Activated naive CD4-positive, alpha-beta T cell treated with anti-CD3 and anti-CD28 coated beads, Interleukin-2, amount 50 U/mL, for 16 hours (primary cell): ENCODE data around the gene FNBP1L.
"Not testable (repeated sequence)": the region's sequence is repeated elsewhere in the genome, so short reads cannot be mapped to it uniquely, and the experiment has no call there.

Source experiments
- DNase-seq: peaks from one replicate; pipeline ENCODE4 v3.0.0-alpha.2; 2020

The FNBP1L gene

DNA sequence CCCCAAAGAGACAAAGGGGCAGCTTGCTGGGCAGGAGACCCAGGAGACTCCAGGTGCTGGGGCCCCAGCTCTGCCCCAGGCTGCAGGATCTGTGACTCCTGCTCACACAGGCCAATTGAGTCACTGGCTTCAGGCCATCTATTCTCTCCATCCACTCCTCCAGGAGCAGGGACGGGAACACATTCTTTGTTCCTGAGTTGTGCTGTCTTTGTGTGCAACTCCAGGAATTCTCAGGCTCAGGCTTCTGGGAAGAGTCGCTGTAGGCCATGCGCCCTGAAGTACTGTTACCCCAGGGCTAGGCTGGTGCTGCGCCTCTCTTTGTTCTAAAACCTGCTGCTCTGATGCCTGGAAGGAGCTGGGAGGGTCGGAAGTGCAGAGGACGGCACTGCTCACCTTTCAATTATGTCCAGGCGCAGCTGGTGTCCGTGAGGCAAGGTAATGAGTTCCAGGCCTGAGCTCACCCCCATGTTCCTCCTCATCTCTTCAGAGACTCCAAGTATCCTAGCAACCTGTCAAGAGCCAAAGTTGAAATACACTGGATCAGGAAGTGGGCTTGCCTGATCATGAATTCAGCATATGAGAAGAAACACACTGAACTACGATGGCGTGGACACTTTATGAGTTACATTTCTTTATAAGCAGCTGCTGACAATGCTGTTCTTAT, 127.8 kb downstream of the FNBP1L start:
- DNase-seq = no peak

DNA sequence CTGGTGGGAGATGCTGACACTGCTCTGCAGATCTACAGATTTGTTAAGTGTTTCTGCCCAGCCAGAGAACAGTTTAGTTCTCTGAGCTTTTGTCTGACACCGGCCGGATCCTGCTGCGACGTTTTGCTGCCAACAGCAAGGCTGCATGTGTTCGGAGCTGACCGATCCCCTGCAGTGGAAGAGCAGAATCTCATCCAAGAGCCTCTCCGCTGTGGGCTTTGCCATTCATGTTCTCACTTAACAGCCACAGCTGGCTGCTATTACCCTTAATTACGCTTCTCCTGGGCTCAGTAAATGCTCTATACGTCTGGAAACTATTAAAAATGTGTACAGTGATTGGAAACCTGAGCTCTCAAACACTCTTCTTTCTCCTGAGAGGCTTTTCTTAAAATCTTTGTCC, 128.4 kb downstream of the FNBP1L start:
- DNase-seq = no peak

DNA sequence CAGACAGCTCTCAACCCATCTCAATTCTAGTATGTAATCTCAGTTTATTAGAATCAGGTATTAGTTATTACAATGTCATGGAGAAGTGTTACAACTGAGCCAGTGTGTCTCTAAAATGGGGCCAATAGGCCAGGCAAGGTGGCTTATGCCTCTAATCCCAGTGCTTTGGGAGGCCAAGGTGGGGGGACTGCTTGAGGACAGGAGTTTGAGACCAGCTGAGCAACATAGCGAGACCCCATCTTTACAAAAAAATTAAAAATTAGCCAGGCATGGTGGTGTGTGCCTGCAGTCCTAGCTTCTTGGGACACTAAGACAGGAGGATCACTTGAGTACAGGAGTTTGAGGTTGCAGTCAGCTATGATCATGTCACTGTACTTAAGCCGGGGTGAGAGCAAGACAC, 128.8 kb downstream of the FNBP1L start:
- no peak for DNase-seq

DNA sequence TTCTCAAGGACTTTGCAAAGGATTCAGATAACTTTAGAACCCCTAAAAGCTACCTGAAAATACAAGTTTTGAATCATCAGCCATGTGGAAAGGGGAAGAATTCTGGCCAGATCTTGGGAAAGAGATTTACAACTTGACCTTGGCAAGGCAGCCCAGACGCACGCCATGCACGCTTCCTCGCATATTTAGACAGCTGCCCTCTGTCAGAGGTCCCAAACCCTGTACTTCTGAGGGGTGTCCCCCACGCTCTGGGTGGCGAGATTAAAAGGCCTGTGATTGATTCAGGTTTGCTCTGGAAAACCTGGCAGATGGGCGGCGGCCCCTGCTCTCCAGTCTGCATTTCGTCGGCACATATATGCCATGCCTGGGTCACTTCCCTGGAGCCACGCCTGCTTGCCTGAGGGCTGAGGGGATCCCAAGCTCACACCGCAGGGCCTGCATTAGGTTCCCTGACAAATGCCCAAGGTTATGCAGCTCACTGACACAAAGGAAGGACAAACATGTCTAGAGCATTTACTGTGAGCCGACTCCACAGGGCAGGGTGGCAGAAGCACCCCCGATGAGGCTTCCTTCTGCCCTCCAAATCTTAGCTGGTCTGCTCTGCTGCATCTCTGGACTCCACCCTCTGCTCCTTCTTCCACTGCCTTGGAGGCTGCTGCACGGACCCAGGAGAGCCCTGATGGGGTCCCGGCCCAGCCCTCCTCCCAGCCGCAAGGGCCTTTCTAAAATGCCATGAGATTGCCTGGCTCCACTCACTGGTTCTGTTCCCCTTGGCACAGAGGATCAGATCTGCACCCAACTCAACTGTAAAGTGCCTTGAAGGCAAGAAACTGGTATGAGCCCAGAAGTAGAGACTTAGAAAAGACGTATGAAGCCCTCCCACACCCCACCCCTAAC, 129.9 kb downstream of the FNBP1L start:
- DNase-seq = no peak

DNA sequence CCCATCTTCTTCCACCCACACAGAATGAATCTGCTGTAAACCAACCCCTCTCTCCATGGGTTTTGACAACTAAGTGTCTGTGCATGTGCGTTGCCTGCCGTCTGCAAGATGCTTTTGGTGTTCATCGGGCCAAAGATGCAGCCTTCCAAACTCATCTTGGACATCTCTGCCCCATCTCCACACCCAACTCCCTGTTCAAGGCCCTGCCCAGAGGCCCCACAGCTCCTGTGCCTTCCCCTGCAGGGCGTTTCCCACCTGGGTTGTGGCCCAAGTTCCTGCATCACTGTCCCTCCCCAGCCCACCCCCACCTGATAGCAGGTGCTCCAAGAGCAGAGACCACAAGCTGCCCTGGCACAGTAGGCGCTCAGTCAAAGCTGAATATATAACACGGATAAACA, 130.5 kb downstream of the FNBP1L start:
- DNase-seq = no peak

DNA sequence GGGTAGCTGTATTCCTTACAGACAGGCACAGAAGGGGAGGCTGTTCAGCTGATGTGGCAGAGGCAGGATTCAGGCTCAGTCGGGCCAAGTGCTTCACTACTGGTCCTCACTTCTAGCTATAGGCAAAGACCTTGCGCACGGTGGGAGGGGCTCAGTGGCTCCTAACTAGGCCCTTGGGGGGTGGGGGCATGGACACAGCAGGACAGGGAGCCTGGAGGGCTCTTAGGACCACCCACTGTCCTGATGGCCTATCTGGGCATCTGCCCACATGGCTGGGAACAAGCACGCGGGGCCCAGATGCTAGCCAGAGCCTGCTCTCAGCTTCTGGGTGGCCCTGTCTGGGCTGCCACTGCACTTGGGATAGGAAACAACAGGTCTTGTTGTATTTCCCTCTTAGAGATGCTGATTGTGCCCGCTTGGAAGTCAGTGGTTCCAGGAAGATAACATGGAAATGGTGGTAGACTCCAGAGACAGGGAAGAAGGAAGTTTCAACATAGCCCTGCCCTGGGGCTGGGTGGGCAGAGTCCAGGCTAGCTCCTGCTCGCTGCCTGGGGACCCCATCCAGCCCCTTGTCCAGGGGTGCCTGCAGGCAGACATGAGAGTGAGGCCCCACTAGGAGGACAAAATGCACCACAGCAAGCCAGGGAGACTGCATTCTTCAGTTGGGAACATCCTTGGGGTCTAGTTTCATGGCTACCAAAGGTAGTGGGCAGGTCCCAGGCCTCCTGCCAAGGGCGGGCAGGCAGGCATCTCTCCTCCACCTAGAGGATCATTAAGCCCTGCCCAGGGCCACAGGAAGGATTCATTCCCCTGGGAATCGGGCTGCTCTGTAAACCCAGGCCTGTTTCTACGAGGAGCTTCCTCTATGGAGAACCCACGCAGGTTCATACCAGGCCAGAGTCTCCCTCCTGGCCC, 131.2 kb downstream of the FNBP1L start:
- DNase-seq = no peak

DNA sequence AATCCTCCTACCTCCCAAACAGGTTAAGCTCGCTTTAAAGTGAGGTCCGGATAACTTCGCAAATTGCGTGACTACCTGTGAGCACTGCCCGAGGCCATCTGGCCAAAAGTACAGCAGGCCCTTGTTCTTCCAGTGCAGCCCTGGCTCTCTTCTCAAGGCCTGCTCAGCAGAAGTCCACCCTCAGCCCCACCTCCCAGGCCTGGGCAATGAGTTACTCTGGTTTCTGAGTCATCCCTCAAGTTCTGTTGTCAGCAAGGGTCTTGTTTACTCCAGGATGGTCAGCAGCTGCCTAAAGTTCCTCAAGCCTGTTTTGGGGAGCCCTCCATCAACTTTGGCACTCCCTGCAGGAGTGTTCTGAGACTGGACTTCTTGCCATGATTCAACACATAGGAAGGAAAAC, 132.0 kb downstream of the FNBP1L start:
- no peak for DNase-seq

DNA sequence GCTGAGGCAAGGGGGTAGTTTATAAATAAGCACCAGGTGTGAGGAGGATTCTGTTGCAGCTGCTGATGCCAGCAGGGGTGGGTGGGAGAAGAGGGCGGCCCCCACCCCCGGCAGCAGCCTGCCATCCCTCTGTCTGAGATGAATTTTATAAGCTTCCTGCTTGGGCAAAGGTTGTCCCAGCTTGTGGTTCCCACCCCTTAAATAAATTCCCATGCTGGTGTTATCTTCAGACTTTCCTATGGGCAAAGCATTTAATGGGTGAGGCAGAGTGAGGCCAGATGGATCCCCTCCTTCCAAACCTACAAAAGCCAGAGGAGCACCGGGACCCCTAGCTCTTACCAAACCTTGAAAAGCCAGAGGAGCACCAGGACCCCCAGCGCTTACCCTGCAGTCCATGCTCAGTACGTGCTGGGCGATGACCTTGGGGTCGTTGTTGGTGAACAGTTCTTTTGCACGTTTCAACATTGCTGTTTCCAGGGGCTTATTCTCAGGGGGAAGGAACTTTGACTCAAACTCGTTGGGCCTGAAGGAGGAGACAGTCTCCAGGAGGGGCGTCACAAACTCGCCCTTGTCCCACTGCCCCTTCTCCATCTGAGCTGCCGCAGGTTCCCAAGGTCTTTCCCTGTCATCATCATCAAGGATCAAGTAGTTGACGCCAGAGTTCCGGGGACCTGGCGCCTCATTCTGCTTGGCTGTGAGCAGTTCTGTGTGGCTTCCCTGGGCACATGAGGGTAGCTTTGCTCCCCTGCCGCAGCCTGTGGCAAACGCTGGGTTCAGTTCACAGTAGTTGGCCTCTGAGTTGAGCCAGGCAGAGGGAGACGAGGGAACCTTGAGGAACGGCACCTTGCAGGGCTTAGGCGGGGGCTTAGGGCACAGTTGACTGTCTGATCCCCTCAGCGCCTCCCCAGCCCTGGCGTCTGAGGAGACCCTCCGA, 134.3 kb downstream of the FNBP1L start:
- DNase-seq = no peak

DNA sequence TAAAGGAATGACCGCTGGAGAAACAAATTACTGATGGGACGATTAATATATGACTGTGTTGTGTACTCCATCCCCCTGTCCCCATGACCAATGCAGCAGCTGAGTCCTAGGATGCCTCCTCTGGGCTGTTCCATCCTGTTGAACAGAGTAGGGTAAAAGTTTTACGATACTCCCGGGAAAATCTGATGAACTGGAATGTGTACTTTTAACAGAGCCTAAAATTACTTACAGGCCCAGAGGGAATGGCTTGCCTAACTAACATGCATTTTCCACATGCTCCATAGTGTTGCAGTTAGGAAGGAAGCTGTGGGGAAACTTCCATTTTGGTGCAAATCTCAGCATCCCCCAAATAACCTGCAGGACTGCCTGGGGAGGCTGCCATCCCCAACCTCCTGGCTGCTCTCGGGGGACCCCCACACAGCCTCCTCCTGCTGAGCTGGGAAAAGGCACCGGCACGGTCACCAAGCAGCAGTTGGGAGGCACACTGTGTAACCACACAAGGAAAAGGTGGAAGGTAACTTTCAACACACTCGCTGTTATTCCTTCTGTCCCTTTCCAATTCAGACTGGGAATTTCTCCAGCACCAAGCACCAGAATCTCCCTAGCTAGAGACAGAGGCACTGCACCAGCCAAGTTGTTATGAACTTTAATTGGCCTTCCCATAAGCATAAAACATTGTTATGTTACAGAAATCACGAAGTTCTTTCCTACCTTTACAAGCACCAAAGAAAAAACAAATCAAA, 136.5 kb downstream of the FNBP1L start:
- no peak for DNase-seq

DNA sequence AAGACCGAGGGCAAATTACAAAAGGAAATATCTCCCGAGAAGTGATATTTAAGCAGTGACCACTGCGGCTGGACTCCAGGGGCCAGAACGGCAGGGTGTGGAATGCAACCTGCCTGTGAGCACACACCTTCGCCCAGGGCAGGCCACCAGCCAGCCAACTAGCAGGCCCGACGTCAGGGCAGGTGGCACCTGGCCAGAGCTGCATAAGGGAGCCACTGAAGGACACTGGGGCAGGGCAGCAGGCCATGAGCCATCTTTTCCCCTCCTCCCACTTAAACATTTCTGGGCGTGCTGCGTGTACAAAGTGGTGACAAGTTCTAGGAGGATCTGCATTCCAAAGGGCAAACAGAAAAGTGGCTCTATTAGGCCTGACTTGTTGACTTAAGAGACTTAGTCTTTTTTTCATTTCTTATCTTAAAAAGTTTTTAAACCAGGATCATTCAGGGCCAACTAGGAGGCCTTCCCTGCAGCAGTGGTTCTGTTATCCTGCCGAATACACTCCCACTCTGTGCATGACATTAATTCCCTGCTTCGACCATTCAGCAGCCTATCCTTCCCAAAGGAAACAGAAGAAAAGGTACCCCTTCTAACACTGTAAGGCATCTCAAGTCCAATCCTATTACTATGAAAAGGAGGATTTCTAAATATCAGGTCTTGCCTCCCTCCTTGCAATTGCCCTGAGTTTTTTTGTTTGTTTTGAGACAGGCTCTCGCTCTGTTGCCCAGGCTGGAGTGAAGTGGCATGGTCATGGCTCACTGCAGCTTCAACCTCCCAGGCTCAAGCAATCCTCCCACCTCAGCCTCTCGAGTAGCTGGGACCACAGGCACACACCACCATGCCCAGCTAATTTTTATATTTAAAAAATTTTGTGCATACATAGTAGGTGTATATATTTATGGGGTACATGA, 137.4 kb downstream of the FNBP1L start:
- no peak for DNase-seq

DNA sequence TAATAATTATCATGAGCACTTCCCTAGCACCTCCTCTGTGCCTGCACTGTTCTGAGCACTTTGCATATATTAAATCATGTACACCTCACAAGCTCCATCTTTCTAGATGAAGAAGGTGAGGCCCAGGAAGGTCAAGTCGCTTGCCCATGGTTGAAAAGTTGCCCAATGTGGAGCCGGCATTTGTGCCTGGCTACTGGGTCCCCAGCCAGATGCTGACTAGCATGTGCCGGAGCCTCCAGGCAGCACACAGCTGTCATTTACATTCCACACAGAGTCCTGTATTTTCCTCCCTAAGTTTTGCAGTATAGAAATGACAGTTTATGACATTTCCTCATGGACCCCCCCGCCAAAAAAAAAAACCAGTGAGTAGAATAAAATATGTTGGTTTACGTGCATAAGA, 139.4 kb downstream of the FNBP1L start:
- no peak for DNase-seq

DNA sequence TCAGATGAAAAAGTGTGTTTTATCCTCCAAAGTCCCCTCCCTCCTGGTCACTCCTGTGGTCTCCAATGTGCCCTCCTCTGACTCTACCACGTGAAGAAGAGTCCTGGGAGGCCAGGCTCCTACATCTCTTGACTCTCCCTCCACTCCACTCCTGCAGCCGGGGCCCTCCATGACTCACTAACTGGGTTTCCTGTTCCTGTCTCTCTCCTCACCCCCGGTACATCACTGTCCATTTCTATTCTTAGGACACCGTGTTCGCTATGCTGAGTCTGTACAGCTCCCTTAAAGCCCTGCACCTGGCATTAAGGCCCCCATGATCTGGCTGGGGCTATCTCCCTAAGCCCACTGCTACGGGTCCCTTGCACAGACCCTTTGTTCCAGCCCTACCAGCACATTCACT, 140.3 kb downstream of the FNBP1L start:
- no peak for DNase-seq

DNA sequence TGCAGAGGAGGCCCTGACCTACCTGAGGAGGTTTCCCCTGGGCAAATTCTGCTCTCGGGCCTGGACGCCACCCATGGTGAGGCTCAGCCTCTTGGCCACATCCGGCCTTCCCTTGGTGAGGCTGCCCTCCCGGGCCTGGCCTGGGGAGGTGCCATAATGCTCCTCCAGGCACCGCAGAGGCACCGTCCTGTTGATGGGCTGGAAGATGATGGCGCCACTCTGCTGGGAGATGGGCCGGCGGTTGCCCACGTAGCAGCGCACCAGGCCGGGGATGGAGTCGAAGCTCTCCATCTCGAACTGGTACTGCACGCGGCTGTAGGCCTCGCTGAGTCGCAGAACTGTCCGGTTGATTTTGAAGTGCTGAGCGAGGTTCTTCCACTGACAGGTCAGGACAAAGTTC, 141.0 kb downstream of the FNBP1L start:
- no peak for DNase-seq

DNA sequence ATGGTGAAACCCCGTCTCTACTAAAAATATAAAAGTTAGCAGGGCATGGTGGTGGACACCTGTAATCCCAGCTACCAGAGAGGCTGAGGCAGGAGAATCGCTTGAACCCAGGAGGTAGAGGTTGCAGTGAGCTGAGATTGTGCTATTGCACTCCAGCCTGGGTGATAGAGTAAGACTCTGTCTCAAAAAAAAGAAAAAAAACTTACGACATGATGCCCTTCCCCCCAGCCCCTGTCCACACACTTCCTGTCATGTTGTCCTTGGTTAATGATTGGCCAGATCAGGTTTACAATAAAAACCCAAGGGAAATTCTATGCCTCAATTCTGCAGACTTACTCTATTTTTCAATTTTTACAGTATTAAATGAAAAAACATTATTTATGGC, 143.4 kb downstream of the FNBP1L start:
- not testable (repeated sequence) for DNase-seq

DNA sequence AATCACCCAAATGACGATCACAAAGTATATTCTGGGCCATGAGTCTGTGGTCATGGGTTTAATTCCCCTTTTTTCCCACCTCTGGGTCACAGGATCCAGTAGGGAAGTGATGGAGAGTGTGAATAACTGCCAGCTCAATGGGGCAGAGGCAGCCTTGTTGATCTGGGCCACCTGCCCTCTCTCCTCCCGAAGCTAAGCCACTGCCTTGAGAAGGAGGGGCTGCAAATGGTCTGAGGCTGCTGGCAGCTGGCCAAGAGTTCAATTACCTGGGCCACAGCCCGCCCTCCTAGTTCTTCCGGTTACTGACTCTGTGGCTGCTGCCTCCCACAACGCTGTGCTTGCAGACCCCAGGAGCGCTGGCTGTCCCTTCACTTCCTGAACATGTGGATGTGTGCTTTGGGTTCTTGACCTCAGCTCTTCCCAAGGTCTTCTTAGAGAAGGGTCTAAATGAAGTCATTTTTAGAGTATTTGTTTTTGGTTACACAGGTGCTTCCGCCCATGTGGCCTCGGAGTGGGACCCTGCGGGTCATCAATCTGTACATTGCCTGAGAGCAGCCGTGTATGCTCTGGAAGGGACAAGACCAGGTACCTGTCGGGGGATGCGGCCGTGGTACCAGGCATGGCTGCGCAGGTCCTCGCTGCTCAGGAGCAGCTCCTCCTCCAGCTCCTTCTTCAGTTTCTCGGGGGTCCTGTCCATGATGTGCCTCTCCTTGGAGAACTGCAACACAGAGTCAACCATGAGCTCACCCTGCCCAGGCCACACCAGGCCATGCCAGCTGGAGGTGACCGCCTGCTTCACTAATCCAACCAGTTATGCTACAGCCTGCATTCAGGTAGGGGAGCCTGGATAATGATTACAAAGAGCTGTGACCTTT, 144.0 kb downstream of the FNBP1L start:
- DNase-seq = no peak

DNA sequence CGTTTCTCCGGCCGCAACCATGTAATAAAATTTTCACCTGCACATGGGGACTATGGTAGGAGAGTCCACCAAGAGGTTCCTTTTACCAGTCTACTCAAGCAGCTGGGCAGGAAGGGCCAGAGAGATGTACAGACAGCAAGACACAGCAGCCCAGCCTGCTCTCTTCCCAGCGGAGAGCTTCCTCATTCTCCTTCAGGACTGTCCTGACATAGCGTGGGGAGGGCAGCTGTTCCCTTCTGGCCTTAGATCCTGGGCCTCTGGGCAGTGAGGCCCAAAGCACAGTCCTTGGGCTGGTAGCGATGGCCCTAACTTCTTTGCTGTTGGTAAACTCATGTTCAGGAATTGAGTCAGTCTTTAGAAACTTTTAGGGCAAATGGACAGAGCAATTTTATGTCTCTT, 144.6 kb downstream of the FNBP1L start:
- no peak for DNase-seq

DNA sequence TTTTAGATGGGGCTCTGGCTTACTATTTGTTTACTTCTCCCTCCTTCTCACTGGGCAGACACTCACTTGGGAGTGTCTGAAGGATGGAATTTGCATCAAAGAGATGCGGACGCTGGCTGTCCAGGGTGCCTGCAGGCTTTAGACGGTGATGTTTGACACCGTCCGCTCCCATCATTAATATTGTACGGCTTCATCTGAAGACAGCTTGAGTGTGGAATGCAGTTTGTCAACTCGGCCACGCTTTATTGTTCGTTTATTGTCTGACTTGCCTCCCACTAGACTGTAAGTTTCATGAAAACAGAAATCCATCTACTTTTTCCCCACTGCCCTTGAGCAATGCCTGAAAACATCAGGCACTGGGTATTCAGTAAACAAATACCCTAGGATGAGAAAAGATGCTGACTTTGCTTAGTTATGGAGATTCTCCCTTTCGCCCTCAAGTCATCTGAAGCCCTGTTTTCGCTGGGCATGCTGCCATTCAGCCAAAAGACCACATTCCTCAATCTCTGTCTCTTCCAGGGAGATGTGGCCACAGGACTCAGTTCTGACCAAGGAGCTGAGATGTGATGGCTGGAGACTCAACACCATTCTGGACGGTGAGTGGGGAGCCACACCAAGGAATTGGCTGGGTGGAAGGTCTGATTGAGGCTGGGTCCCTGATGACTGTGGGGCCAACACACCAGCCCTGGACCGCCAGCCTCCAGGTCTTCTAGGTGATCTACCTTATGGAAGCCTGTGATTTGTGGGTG, 146.1 kb downstream of the FNBP1L start:
- DNase-seq = no peak

DNA sequence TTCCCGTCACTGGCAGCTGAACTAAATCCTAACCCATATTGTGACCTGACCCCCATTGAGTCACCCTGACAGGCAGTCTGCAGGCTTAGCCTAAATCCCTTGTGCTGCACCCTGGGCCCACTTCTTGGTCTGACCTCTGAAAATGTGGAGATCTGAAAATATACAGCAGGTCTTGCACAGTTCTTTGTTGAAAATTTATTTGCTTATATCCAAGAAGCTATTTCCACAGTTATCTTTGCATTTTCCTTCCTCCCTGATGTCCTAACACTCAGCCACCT, 146.6 kb downstream of the FNBP1L start:
- no peak for DNase-seq

DNA sequence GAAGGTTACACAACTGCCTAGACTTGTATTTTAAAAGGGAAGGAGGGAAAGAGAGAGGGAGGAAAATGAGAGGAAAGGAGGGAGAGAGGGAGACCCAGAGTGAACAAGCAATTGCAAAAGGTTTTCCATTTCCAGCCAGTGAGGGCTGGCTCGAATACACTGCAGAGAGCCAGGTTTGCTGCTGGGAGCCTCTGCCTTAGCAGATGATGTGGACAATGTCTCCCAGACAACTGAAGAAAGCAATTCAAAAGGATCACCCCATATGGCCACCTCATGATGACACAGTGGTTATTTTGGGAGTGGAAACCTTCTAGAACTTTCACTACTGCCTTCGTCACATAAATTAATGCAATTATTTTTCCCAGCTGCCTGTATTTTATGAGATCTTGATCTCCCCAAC, 147.3 kb downstream of the FNBP1L start:
- no peak for DNase-seq
